DND-41 (cell line): Measurements from ENCODE around the gene HLA-DPB1.

Source experiments
- ATAC-seq: fragments of 200-7000 bp; cut with Tn5 transposase; 3 replicates; pipeline ENCODE4 v1.9.1; 2021; ENCODE audit warnings: low read depth; ENCODE audit not compliant: insufficient read depth
- DNase-seq: peaks from one replicate; pipeline ENCODE4 v3.0.0-alpha.2; 2020
- H2AFZ ChIP-seq: 2 replicates; pipeline ENCODE4 v1.6.0; 2012; ENCODE audit warnings: low read depth, low read length
- H3K27ac ChIP-seq: 2 replicates; pipeline ENCODE4 v1.5.1; 2012; ENCODE audit warnings: low read length, inconsistent platforms
- H3K27me3 ChIP-seq: fragments of 200-600 bp; sonication (generic); 2 replicates; pipeline ENCODE4 v1.6.0; 2012; ENCODE audit warnings: low read length, mild to moderate bottlenecking, inconsistent platforms; ENCODE audit not compliant: insufficient read depth, poor library complexity
- H3K36me3 ChIP-seq: 2 replicates; pipeline ENCODE4 v1.5.1; 2012; ENCODE audit warnings: low read length, inconsistent platforms; ENCODE audit not compliant: insufficient read depth
- H3K4me1 ChIP-seq: 2 replicates; pipeline ENCODE4 v1.5.1; 2012; ENCODE audit warnings: mild to moderate bottlenecking, low read length; ENCODE audit not compliant: insufficient read depth
- H3K4me2 ChIP-seq: 2 replicates; pipeline ENCODE4 v1.6.0; 2012; ENCODE audit warnings: mild to moderate bottlenecking, moderate library complexity, low read length, inconsistent platforms; ENCODE audit not compliant: insufficient read depth
- H3K4me3 ChIP-seq, 2 experiments: fragments of 200-600 bp in 1 of 2; shearing (Covaris generic) in 1 of 2; 2 replicates each; pipeline ENCODE4 v1.5.1; 2012 to 2016; ENCODE audit warnings: inconsistent platforms in 2 of 2, low read length in 2 of 2, mild to moderate bottlenecking in 2 of 2, low read depth in 1 of 2, moderate library complexity in 1 of 2
- H3K79me2 ChIP-seq: 2 replicates; pipeline ENCODE4 v1.6.0; 2012; ENCODE audit warnings: low read length, inconsistent platforms; ENCODE audit not compliant: insufficient read depth
- H3K9ac ChIP-seq: 2 replicates; pipeline ENCODE4 v1.6.0; 2012; ENCODE audit warnings: low read depth, mild to moderate bottlenecking, inconsistent platforms, low read length, moderate library complexity
- H3K9me3 ChIP-seq: 2 replicates; pipeline ENCODE4 v1.5.1; 2012; ENCODE audit warnings: low read length, moderate library complexity, mild to moderate bottlenecking, inconsistent platforms; ENCODE audit not compliant: insufficient read depth, severe bottlenecking
- H4K20me1 ChIP-seq: 2 replicates; pipeline ENCODE4 v1.6.0; 2012; ENCODE audit warnings: low read length; ENCODE audit not compliant: insufficient read depth
- CTCF ChIP-seq: IDR thresholded peaks from 2 replicates; pipeline ENCODE4 v1.5.1; 2012; ENCODE audit warnings: borderline replicate concordance, low read length, moderate library complexity, mild to moderate bottlenecking; ENCODE audit not compliant: poor library complexity, severe bottlenecking; ENCODE audit errors: extremely low read depth
- EZH2 ChIP-seq: IDR thresholded peaks from 3 replicates; pipeline ENCODE4 v1.6.1; 2012; ENCODE audit warnings: borderline replicate concordance, low read depth, mild to moderate bottlenecking, moderate library complexity, low read length, inconsistent platforms; ENCODE audit not compliant: severe bottlenecking

The HLA-DPB1 gene

GRCh38 chr6:33064723-33065122 lies 11.1 kb upstream of the HLA-DPB1 start:
- Histone ChIP-seq H3K9me3 (no peaks in the 10 kb centered on the region), H3K36me3 (no peaks in the 10 kb centered on the region), H3K4me3 (no peak overlapping the region), H3K4me1 (no peaks in the 10 kb centered on the region), H2AFZ (no peak overlapping the region), H3K79me2 (no peaks in the 10 kb centered on the region), H3K27me3 (peaks cover 38% of the 10 kb centered on the region), H3K27ac (no peak overlapping the region), H4K20me1 (no peaks in the 10 kb centered on the region), H3K4me2 (no peak overlapping the region), H3K9ac (no peak overlapping the region)
- TF ChIP-seq CTCF (no peak), EZH2 (no peak)
- no peak for ATAC-seq
- no peak for DNase-seq

GRCh38 chr6:33065312-33065711 lies 10.5 kb upstream of the HLA-DPB1 start:
- Histone ChIP-seq H3K4me2 (no peak overlapping the region), H3K9me3 (no peaks in the 10 kb centered on the region), H3K36me3 (no peaks in the 10 kb centered on the region), H3K4me3 (no peak overlapping the region), H2AFZ (no peak overlapping the region), H3K79me2 (no peaks in the 10 kb centered on the region), H3K9ac (no peak overlapping the region), H3K4me1 (no peaks in the 10 kb centered on the region), H3K27me3 (peaks cover 38% of the 10 kb centered on the region), H3K27ac (no peak overlapping the region), H4K20me1 (no peaks in the 10 kb centered on the region)
- no peak for DNase-seq
- no peak for ATAC-seq
- no peak for TF ChIP-seq EZH2
- TF ChIP-seq CTCF, result no peak

- Histone ChIP-seq H3K27me3 (peaks cover 48% of the 10 kb centered on the region), H3K79me2 (no peaks in the 10 kb centered on the region), H3K4me3 (no peak overlapping the region), H3K9me3 (no peaks in the 10 kb centered on the region), H2AFZ (no peak overlapping the region), H4K20me1 (no peaks in the 10 kb centered on the region), H3K4me2 (no peak overlapping the region), H3K27ac (no peak overlapping the region), H3K36me3 (no peaks in the 10 kb centered on the region), H3K4me1 (no peaks in the 10 kb centered on the region), H3K9ac (no peak overlapping the region)
- ATAC-seq (no peak), DNase-seq (no peak)
- no peak for TF ChIP-seq EZH2
- no peak for TF ChIP-seq CTCF
These were observed 8.8 kb upstream of the HLA-DPB1 start for GRCh38 chr6:33066917-33067521.

- H3K79me2 ChIP-seq, result no peaks in the 10 kb centered on the region
- H3K4me3 ChIP-seq, result no peak overlapping the region
- no peaks in the 10 kb centered on the region for H3K36me3 ChIP-seq
- H3K9ac ChIP-seq, result no peak overlapping the region
- H3K27ac ChIP-seq, result no peak overlapping the region
- no peaks in the 10 kb centered on the region for H3K4me1 ChIP-seq
- no peaks in the 10 kb centered on the region for H3K9me3 ChIP-seq
- no peak overlapping the region for H3K4me2 ChIP-seq
- ATAC-seq, result no peak
- H4K20me1 ChIP-seq, result no peaks in the 10 kb centered on the region
- TF ChIP-seq CTCF (peak; percentile 9), EZH2 (no peak)
- no peak overlapping the region for H2AFZ ChIP-seq
- no peak for DNase-seq
- H3K27me3 ChIP-seq, result peaks cover 59% of the 10 kb centered on the region
These were observed 6.6 kb upstream of the HLA-DPB1 start for GRCh38 chr6:33069021-33069738.
